C4-2B (cell line): ENCODE data around the gene FNDC3B.

Experiments
- CTCF ChIP-seq: fragments of 450-650 bp; conservative IDR thresholded peaks from 2 replicates; pipeline ENCODE4 v1.5.1; 2017; ENCODE audit warnings: mild to moderate bottlenecking
- ZFX ChIP-seq: fragments of 450-650 bp; IDR thresholded peaks from 2 replicates; pipeline ENCODE4 v1.6.1; 2017

- TF ChIP-seq CTCF (no peak), ZFX (no peak)
Measured at GRCh38 chr3:172189987-172190603, 150.7 kb downstream of the FNDC3B start.
